ENCODE results near the gene ALX4. TPM values are rescaled to one million over a fixed set of nuclear protein-coding genes. Genes with fewer than 3 reads are reported as not detected.

Gene ALX4
- polyA plus RNA-seq, 3 donors: not detected

- H3K27me3 ChIP-seq (ENCODE audit: control insufficient read depth in 2 of 2, insufficient read depth in 2 of 2, low read length in 2 of 2): no peaks in the 10 kb centered on the region
- Mint-ChIP-seq H3K4me1 (no peaks in the 10 kb centered on the region), H3K4me3 (no peak overlapping the region), H3K27me3 (ENCODE audit: low read depth in 3 of 3) (peaks cover 1 to 2% (median 2%) of the 10 kb centered on the region in 3 donors), H3K36me3 (peaks cover 0 to 4% of the 10 kb centered on the region in 2 donors), H3K27ac (peak overlapping the region in 1 of 7 donors; percentile 36), H3K9me3 (peaks cover 13 to 23% (median 17%) of the 10 kb centered on the region in 7 donors)
- no peak overlapping the region for H2AFZ ChIP-seq (ENCODE audit: insufficient read depth, low read depth, low read length, poor library complexity, severe bottlenecking)
- DNase-seq: no peak
- no peaks in the 10 kb centered on the region for H3K79me2 ChIP-seq (ENCODE audit: insufficient read depth, low read length)
- 100% methylated on average over 3 of the region's 4 CpGs for WGBS (ENCODE audit: insufficient coverage)
- intact Hi-C loops (cut with micrococcal nuclease): no loop called here
- H4K20me1 ChIP-seq (ENCODE audit: insufficient read depth, low read length): no peaks in the 10 kb centered on the region
- no peaks in the 10 kb centered on the region for H3K4me1 ChIP-seq (ENCODE audit: control insufficient read depth in 1 of 2, insufficient read depth in 2 of 2, low read length in 2 of 2)
- H3K9me3 ChIP-seq (replicated peaks in 1 of 2; ENCODE audit: control insufficient read depth in 1 of 2, insufficient read depth in 1 of 2, low read length in 2 of 2): peaks cover 0 to 11% of the 10 kb centered on the region in 2 donors
- H3K27ac ChIP-seq (ENCODE audit: low read depth in 1 of 2, low read length in 2 of 2): no peak overlapping the region
- H3K4me2 ChIP-seq (replicated peaks; ENCODE audit: extremely low read depth, low read length, poor library complexity, severe bottlenecking): no peak overlapping the region
- H3K9ac ChIP-seq (ENCODE audit: insufficient read depth, low read length, poor library complexity, severe bottlenecking): no peak overlapping the region
- no peaks in the 10 kb centered on the region for H3K36me3 ChIP-seq (replicated peaks in 1 of 2; ENCODE audit: control insufficient read depth in 1 of 2, insufficient read depth in 2 of 2, low read length in 2 of 2)
- TF ChIP-seq CTCF (IDR thresholded peaks at IDR 0.05): no peak
- no peak overlapping the region for H3K4me3 ChIP-seq (replicated peaks in 1 of 3; ENCODE audit: low read depth in 2 of 3, low read length in 3 of 3)
These were observed 53.2 kb downstream of the ALX4 start for GRCh38 chr11:44256673-44257291.

- Histone ChIP-seq H3K79me2 (ENCODE audit: insufficient read depth, low read length) (no peaks in the 10 kb centered on the region), H3K9ac (ENCODE audit: insufficient read depth, low read length, poor library complexity, severe bottlenecking) (no peak overlapping the region), H3K4me3 (replicated peaks in 1 of 3; ENCODE audit: low read depth in 2 of 3, low read length in 3 of 3) (no peak overlapping the region), H3K27me3 (ENCODE audit: control insufficient read depth in 2 of 2, insufficient read depth in 2 of 2, low read length in 2 of 2) (no peaks in the 10 kb centered on the region), H4K20me1 (ENCODE audit: insufficient read depth, low read length) (no peaks in the 10 kb centered on the region), H3K9me3 (replicated peaks in 1 of 2; ENCODE audit: control insufficient read depth in 1 of 2, insufficient read depth in 1 of 2, low read length in 2 of 2) (peaks cover 0 to 11% of the 10 kb centered on the region in 2 donors), H3K4me1 (ENCODE audit: control insufficient read depth in 1 of 2, insufficient read depth in 2 of 2, low read length in 2 of 2) (no peaks in the 10 kb centered on the region), H2AFZ (ENCODE audit: insufficient read depth, low read depth, low read length, poor library complexity, severe bottlenecking) (no peak overlapping the region), H3K27ac (ENCODE audit: low read depth in 1 of 2, low read length in 2 of 2) (no peak overlapping the region), H3K4me2 (replicated peaks; ENCODE audit: extremely low read depth, low read length, poor library complexity, severe bottlenecking) (no peak overlapping the region), H3K36me3 (replicated peaks in 1 of 2; ENCODE audit: control insufficient read depth in 1 of 2, insufficient read depth in 2 of 2, low read length in 2 of 2) (no peaks in the 10 kb centered on the region)
- peaks cover 13 to 24% (median 17%) of the 10 kb centered on the region in 7 donors for H3K9me3 Mint-ChIP-seq
- H3K27ac Mint-ChIP-seq: no peak overlapping the region
- no peak overlapping the region for H3K4me3 Mint-ChIP-seq
- intact Hi-C loops (cut with micrococcal nuclease): no loop called here
- no peak for DNase-seq
- H3K27me3 Mint-ChIP-seq (ENCODE audit: low read depth in 3 of 3): peaks cover 0 to 2% (median 1%) of the 10 kb centered on the region in 3 donors
- peaks cover 0 to 4% of the 10 kb centered on the region in 2 donors for H3K36me3 Mint-ChIP-seq
- WGBS (ENCODE audit: insufficient coverage): 89% methylated on average over 2 of the region's 6 CpGs
- no peaks in the 10 kb centered on the region for H3K4me1 Mint-ChIP-seq
- TF ChIP-seq CTCF (IDR thresholded peaks at IDR 0.05): no peak
These were observed 54.4 kb downstream of the ALX4 start for GRCh38 chr11:44255406-44256071.

All from CD14-positive monocyte (primary cell).